HG03442 (cell line): ENCODE data around the gene GPATCH2.
"Not testable (repeated sequence)": the region's sequence is repeated elsewhere in the genome, so short reads cannot be mapped to it uniquely, and the experiment has no call there.

Experiments used
- ATAC-seq: cut with Tn5 transposase; IDR thresholded peaks from one replicate; pipeline ENCODE4 v1.9.1; 2021; ENCODE audit warnings: mild to moderate bottlenecking, moderate library complexity; ENCODE audit not compliant: unreplicated experiment

Gene GPATCH2

DNA sequence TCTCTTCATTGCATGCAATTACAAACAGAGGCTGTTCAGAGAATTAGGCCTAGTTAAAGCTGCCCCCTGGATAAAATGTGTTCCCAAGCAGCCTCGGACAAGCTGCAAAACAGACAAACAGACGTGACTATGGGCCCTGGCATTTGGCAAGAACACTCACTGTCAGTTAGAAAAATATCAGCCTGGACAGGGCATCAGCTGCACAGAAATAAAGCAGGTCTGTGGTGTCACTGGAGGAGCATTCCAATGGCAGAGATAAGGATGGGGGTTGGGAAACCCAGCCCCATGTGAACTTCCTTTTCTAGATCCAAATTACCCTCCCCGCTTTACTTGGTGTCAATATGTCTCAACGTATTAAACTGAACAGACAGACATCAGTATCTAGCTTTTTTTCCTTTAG lies 177.1 kb downstream of the GPATCH2 start:
- no peak for ATAC-seq

GRCh38 chr1:217449370-217449769 lies 181.5 kb downstream of the GPATCH2 start:
- no peak for ATAC-seq

DNA sequence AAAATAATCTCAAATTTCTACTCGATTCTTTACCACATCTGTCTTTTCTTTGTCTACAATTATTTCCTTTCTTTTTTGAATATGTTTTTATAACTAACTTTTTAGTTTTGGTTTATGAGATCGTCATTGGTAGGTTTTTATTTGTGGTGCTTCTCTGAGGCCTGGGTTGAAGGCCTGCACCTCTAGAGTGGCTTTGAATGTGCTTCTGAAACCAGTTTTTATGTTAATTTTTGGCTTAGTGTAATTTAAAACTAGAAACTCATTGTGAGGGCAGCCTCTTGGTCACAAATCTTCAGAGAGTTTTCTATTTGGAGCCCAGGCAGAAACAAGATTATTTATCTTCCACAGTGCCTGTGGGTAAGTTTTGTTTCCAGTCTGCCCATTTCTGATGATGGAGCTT lies 187.0 kb downstream of the GPATCH2 start:
- no peak for ATAC-seq

GRCh38 chr1:217437376-217437775 lies 193.5 kb downstream of the GPATCH2 start:
- no peak for ATAC-seq

- ATAC-seq, result no peak
Observed at GRCh38 chr1:217435204-217435603, 195.7 kb downstream of the GPATCH2 start.

GRCh38 chr1:217433664-217434063 lies 197.2 kb downstream of the GPATCH2 start:
- no peak for ATAC-seq

GRCh38 chr1:217432339-217432738 lies 198.6 kb downstream of the GPATCH2 start:
- ATAC-seq, result no peak

GRCh38 chr1:217431395-217431794 lies 199.5 kb downstream of the GPATCH2 start:
- no peak for ATAC-seq

DNA sequence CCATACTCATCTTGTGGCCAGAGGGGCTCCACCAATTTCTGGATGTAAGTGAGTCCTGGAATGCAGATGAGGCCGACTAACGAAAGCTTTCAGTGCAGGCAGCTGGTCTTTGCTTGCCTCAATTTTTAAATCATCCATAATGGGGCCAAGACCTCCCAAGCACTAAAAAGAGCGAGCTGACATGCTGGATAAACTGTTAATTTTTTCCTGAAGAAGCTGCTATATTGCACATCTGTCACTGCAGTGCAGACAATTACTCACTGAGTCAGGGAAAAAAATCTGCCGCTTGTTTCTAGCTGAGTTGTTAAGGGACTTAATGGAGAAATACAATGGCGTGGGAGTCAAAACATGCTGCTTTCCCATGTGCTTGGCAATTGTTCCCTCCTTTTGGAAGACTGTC lies 205.5 kb downstream of the GPATCH2 start:
- ATAC-seq, result no peak

DNA sequence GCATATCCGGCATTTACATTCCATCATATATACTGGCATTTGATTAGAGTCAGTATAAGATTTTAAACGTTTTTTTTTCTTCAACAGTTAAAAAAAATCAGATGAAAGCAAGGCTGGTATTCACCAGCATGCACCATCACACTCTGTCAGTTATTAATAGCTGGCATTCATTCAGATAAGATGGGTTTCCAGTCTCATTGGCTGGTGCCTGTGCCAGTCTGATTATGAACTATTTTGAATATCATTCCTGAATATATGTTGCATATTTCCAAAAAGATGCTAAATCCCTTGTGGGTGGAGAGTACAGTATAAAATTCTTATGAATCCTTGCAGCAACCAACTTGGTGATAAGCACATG lies 211.7 kb downstream of the GPATCH2 start:
- no peak for ATAC-seq

GRCh38 chr1:217418269-217419193 lies 212.4 kb downstream of the GPATCH2 start:
- ATAC-seq, result no peak

DNA sequence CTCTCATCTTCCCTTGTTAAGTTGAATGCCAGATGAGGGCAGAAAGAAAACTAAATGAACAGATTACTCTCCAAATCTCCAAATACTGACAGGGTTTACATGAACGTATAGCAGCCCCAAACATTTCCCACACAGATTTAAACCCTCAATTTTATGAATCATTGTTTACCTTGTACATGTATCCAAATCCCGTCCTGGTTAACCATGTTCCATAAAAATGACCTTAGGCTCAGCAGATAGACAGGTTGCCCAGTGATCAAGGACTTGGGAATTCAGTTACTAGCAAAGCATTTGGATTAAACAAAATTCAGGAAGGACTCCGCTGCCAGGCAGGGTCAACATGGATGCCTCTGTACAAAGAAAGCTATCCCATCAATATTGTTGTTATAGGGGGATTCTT lies 213.5 kb downstream of the GPATCH2 start:
- no peak for ATAC-seq

GRCh38 chr1:217407534-217408001 lies 223.3 kb downstream of the GPATCH2 start:
- ATAC-seq, result no peak

DNA sequence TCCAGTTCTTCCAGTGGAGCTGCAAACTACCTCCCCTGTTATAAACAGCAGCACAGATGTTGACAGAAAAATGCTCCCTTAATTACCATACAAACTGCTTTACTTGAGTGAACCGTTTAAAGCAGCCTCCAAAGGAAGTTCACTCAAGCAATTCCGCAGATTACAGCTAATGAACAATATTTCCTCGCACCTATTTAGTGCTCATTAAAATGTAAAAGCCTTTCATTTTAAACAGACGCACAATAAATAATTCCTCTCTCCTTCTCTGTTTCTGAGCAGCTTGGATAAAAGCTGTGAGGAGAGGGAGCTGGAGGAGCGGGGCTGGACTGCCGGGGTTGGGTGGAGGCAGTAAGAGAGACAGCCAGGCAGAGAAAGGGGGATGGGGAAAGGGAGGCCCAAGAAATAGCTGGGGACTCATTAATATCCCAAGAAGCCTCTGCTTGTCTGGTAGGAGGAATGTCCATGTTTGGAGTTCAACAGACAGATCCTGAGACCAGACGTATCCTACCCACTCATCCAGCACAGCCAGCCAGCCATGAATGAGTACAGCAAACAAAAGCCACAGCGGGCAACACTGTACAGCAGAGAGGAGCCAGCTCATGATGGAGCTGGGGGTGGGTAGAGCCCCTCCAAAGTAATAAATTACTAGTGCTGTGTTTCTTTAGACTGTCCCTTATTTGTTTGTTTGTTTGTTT lies 227.7 kb downstream of the GPATCH2 start:
- no peak for ATAC-seq

GRCh38 chr1:217402301-217402700 lies 228.6 kb downstream of the GPATCH2 start:
- ATAC-seq, result no peak

DNA sequence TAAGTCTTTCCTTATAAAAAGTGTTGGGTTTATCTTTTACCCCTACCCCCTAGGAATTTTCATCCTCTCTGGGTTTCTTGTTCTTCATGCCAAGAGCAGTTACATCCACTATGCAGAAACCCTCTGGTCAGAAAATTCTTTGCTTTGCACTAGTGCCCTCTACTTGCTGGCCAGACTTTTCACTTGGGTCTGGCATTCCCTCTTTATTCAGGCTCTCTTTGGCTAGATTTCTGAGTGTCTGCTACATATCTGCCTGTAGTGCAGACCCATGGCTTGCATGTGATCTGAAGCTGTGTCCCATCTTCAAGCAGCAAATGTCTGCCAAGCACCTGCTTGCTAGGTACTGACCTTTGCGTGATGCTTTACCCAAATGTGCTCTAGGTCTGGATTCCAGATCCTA lies 237.0 kb downstream of the GPATCH2 start:
- no peak for ATAC-seq

GRCh38 chr1:217392441-217392840 lies 238.4 kb downstream of the GPATCH2 start:
- ATAC-seq, result no peak

DNA sequence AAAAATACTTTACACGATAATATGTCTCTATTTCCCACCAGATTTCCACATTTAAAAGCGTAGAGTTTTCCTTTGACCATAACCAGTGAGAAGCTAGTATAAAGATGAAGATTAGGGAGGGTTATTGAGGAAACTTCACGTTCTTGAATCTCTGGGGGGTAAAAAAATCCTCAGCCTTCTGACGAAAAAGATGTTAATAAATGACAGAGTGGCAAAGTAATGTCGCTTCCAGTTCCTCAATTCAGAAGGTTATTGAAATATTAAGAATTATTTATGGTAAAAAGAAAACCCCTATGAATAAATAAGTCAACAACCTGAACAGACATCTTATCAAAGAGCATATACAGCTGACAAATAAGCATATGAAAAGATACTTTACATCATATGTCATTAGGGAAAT lies 241.0 kb downstream of the GPATCH2 start:
- ATAC-seq, result no peak

GRCh38 chr1:217388522-217389065 lies 242.3 kb downstream of the GPATCH2 start:
- no peak for ATAC-seq

- not testable (repeated sequence) for ATAC-seq
Observed at GRCh38 chr1:217381773-217382172, 249.1 kb downstream of the GPATCH2 start.

DNA sequence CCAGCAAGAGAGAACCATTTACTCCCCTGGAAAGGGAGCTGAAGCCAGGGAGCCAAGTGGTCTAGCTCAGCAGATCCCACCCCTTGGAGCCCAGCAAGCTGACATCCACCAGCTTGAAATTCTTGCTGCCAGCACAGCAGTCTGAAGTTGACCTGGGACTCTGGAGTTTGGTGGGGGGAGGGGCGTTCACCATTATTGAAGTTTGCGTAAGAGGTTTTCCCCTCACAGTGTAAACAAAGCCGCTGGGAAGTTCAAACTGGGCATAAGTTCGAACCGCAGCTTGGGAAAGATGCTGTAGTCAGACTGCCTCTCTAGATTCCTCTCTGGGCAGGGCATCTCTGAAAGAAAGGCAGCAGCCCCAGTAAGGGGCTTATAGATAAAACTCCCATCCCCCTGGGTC lies 251.1 kb downstream of the GPATCH2 start:
- not testable (repeated sequence) for ATAC-seq

DNA sequence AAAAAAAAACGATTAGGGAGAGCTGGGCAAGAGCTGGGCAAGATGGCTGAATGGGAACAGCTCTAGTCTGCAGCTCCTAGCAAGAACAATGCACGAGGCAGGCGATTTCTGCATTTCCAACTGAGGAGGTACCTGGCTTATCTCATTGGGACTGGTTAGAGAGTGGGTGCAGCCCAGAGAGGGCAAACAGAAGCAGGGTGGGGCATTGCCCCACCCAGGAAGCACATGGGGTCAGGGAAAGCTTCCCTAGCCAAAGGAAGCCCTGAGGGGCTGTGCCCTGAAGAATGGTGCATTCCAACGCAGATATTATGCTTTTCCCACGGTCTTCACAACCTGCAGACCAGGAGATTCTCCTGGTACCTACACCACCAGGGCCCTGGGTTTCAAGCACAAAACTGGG lies 251.6 kb downstream of the GPATCH2 start:
- no peak for ATAC-seq
